Ovary (tissue), 3 donors: ENCODE data around the gene CCDC160.

ENCODE experiments used
- CTCF ChIP-seq, 3 donors: fragments of 450-650 bp in 2 of 3; fragments of 200-600 bp in 1 of 3; IDR thresholded peaks; one replicate each; pipeline versions ENCODE4 v1.5.1 to v1.8.0; 2016 to 2022; ENCODE audit warnings: antibody characterized with exemption in 3 of 3, mild to moderate bottlenecking in 1 of 3
- EP300 ChIP-seq: sonication (generic); formaldehyde crosslinking; IDR thresholded peaks from one replicate; pipeline ENCODE4 v1.6.1; 2017; ENCODE audit warnings: antibody characterized with exemption
- POLR2A ChIP-seq: fragments of 450-650 bp; IDR thresholded peaks from one replicate; pipeline ENCODE4 v1.6.1; 2017; ENCODE audit warnings: antibody characterized with exemption, mild to moderate bottlenecking, moderate library complexity
- donor health status: DM: no; HTN: no; CAD: no.

- TF ChIP-seq CTCF (IDR thresholded peaks at IDR 0.05): no peak
- TF ChIP-seq POLR2A: no peak
- no peak for TF ChIP-seq EP300
Observed at GRCh38 chrX:134236626-134237614, at the start of gene CCDC160.
